Hepatocyte (in vitro differentiated cells): ENCODE measurements around the gene MTHFS. TPM values are rescaled to one million over a fixed set of nuclear protein-coding genes. Genes with fewer than 3 reads are reported as not detected.
A peak's percentile ranks its signal among the peaks of the same experiment; 100 is the strongest.

Experiments
- DNase-seq: peaks from one replicate; pipeline ENCODE4 v3.0.0-alpha.2; 2016; ENCODE audit warnings: low spot score
- H2AFZ ChIP-seq: fragments of 200-600 bp; sonication (generic); 2 replicates; pipeline ENCODE4 v1.6.0; 2016; ENCODE audit warnings: antibody characterized with exemption, mild to moderate bottlenecking
- H3K27ac ChIP-seq: fragments of 200-600 bp; sonication (generic); 2 replicates; pipeline ENCODE4 v1.5.1; 2016; ENCODE audit warnings: mild to moderate bottlenecking
- H3K27me3 ChIP-seq: fragments of 200-600 bp; sonication (generic); 2 replicates; pipeline ENCODE4 v1.6.1; 2016
- H3K36me3 ChIP-seq: fragments of 200-600 bp; sonication (generic); replicated peaks from 2 replicates; pipeline ENCODE4 v1.5.1; 2016; ENCODE audit warnings: low read depth; ENCODE audit not compliant: insufficient read depth
- H3K4me1 ChIP-seq: fragments of 200-600 bp; sonication (generic); 2 replicates; pipeline ENCODE4 v1.5.1; 2016; ENCODE audit warnings: mild to moderate bottlenecking, moderate library complexity; ENCODE audit not compliant: insufficient read depth
- H3K4me2 ChIP-seq: fragments of 200-600 bp; sonication (generic); 2 replicates; pipeline ENCODE4 v1.6.0; 2016
- H3K4me3 ChIP-seq: fragments of 200-600 bp; sonication (generic); 2 replicates; pipeline ENCODE4 v1.5.1; 2016; ENCODE audit warnings: mild to moderate bottlenecking
- H3K79me2 ChIP-seq: fragments of 200-600 bp; sonication (generic); 2 replicates; pipeline ENCODE4 v1.6.0; 2017; ENCODE audit warnings: mild to moderate bottlenecking
- H3K9me2 ChIP-seq: fragments of 200-600 bp; sonication (generic); replicated peaks from 2 replicates; pipeline ENCODE4 v1.6.0; 2017; ENCODE audit warnings: mild to moderate bottlenecking; ENCODE audit not compliant: insufficient read depth
- H3K9me3 ChIP-seq: fragments of 200-600 bp; sonication (generic); 2 replicates; pipeline ENCODE4 v1.5.1; 2016; ENCODE audit warnings: low read depth, mild to moderate bottlenecking
- H4K20me1 ChIP-seq: fragments of 200-600 bp; sonication (generic); 2 replicates; pipeline ENCODE4 v1.6.0; 2016; ENCODE audit warnings: mild to moderate bottlenecking; ENCODE audit not compliant: insufficient read depth, poor library complexity, severe bottlenecking
- CTCF ChIP-seq: fragments of 200-600 bp; sonication (generic); IDR thresholded peaks from 2 replicates; pipeline ENCODE4 v1.5.1; 2016; ENCODE audit warnings: antibody characterized with exemption, mild to moderate bottlenecking; ENCODE audit not compliant: poor library complexity
- EZH2 ChIP-seq: fragments of 200-600 bp; sonication (generic); IDR thresholded peaks from 2 replicates; pipeline ENCODE4 v1.6.1; 2016; ENCODE audit warnings: antibody characterized with exemption, mild to moderate bottlenecking, borderline replicate concordance
- EZH2phosphoT487 ChIP-seq: fragments of 200-600 bp; sonication (generic); IDR thresholded peaks from one replicate; pipeline ENCODE4 v1.6.1; 2018; ENCODE audit warnings: antibody characterized with exemption, mild to moderate bottlenecking, low read depth, moderate library complexity; ENCODE audit not compliant: unreplicated experiment, severe bottlenecking
- WGBS: methylation state at CpG from one replicate; pipeline ENCODE4 v1.1.6; 2016; ENCODE audit warnings: low lambda C conversion rate; ENCODE audit errors: missing lambda C conversion rate; 5-methylcytosine and 5-hydroxymethylcytosine counted together
- polyA plus RNA-seq: library from polyadenylated mRNA; unstranded; fragments of >200 nt; fragmentation: Nextera tagmentation; extraction: Ambion mirVana; gene quantifications from 2 replicates; pipeline ENCODE4 v1.2.1, GENCODE V29; 2016
- total RNA-seq: library from RNA; depleted of rRNA; stranded (reverse); fragments of >200 nt; gene quantifications from 2 replicates; pipeline ENCODE4 v1.2.3, GENCODE V29; 2014

MTHFS gene
- total RNA-seq (89.4 and 99.9 TPM in 2 replicates), polyA plus RNA-seq (84.0 and 84.5 TPM in 2 replicates)

GRCh38 chr15:79896634-79897379, at the start of gene MTHFS:
TSS of gene MTHFS (minus strand) at chr15:79897014. CDS start at chr15:79896988, 26 bp downstream.
- H4K20me1 ChIP-seq = no peaks in the 10 kb centered on the region
- H3K4me2 ChIP-seq = peak within 1 kb of the TSS; percentile 82
- H3K79me2 ChIP-seq = peaks cover 47% of the 10 kb centered on the region
- H3K9me3 ChIP-seq = no peaks in the 10 kb centered on the region
- H3K27me3 ChIP-seq = no peaks in the 10 kb centered on the region
- peak; percentile 92 for DNase-seq
- peak within 1 kb of the TSS; percentile 100 for H3K27ac ChIP-seq
- TF ChIP-seq CTCF = peak; percentile 53
- no peak for TF ChIP-seq EZH2
- no peak for TF ChIP-seq EZH2phosphoT487
- peak within 1 kb of the TSS; percentile 97 for H2AFZ ChIP-seq
- no peaks in the 10 kb centered on the region for H3K9me2 ChIP-seq
- WGBS = under 1% methylated on average over 45 of the region's 90 CpGs
- peaks cover 13% of the 10 kb centered on the region for H3K4me1 ChIP-seq
- H3K4me3 ChIP-seq = peak within 1 kb of the TSS; percentile 62
- H3K36me3 ChIP-seq = no peaks in the 10 kb centered on the region

DNA sequence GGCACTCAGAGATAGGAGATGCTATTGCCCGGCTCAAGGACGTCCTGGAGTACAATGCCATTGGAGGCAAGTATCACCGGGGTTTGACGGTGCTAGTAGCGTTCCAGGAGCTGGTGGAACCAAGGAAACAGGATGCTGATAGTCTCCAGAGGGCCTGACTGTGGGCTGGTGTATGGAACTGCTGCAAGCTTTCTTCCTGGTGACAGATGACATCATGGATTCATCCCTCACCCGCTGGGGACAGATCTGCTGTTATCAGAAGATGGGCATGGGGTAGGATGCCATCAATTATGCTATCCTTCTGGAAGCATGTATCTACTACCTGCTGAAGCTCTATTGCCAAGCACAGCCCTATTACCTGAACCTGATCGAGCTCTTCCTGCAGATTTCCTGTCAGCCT, 47.8 kb upstream of the MTHFS start:
- Histone ChIP-seq H3K27ac (no peak overlapping the region), H3K4me3 (no peak overlapping the region), H4K20me1 (no peaks in the 10 kb centered on the region), H2AFZ (no peak overlapping the region), H3K27me3 (no peaks in the 10 kb centered on the region), H3K9me2 (no peaks in the 10 kb centered on the region), H3K4me1 (no peaks in the 10 kb centered on the region), H3K79me2 (no peaks in the 10 kb centered on the region), H3K36me3 (no peaks in the 10 kb centered on the region), H3K9me3 (no peaks in the 10 kb centered on the region), H3K4me2 (no peak overlapping the region)
- TF ChIP-seq CTCF (no peak), EZH2 (no peak), EZH2phosphoT487 (no peak)
- WGBS = 80% methylated on average over 7 of the region's 7 CpGs
- no peak for DNase-seq

GRCh38 chr15:79943820-79944219, 47.0 kb upstream of the MTHFS start:
- H2AFZ ChIP-seq = no peak overlapping the region
- DNase-seq = no peak
- H3K27ac ChIP-seq = no peak overlapping the region
- no peak for TF ChIP-seq CTCF
- TF ChIP-seq EZH2 = no peak
- TF ChIP-seq EZH2phosphoT487 = no peak
- H3K4me3 ChIP-seq = no peak overlapping the region
- no peaks in the 10 kb centered on the region for H3K9me2 ChIP-seq
- H3K4me2 ChIP-seq = no peak overlapping the region
- H3K27me3 ChIP-seq = no peaks in the 10 kb centered on the region
- H3K79me2 ChIP-seq = no peaks in the 10 kb centered on the region
- no peaks in the 10 kb centered on the region for H3K4me1 ChIP-seq
- 60% methylated on average over 1 of the region's 1 CpG for WGBS
- no peaks in the 10 kb centered on the region for H3K9me3 ChIP-seq
- no peaks in the 10 kb centered on the region for H3K36me3 ChIP-seq
- no peaks in the 10 kb centered on the region for H4K20me1 ChIP-seq
